Sigmoid colon (tissue), 4 donors: ENCODE results near the gene ZBTB33.

Experiments
- EP300 ChIP-seq, 4 donors: sonication (generic); formaldehyde crosslinking; IDR thresholded peaks; one replicate each; pipeline ENCODE4 v1.6.1; 2017; ENCODE audit warnings: antibody characterized with exemption in 4 of 4
- POLR2A ChIP-seq, 2 donors: fragments of 450-650 bp; IDR thresholded peaks; one replicate each; pipeline ENCODE4 v1.6.1; 2016; ENCODE audit warnings: antibody characterized with exemption in 2 of 2, mild to moderate bottlenecking in 2 of 2, moderate library complexity in 2 of 2
- TF ChIP-seq, protein P1 (sequence below), 4 experiments: fragments of 450-650 bp in 3 of 4; fragments of 200-600 bp in 1 of 4; IDR thresholded peaks; one replicate each; pipeline ENCODE4 v1.5.1; 2016 to 2019; ENCODE audit warnings: antibody characterized with exemption in 4 of 4, mild to moderate bottlenecking in 3 of 4, moderate library complexity in 2 of 4

DNA sequence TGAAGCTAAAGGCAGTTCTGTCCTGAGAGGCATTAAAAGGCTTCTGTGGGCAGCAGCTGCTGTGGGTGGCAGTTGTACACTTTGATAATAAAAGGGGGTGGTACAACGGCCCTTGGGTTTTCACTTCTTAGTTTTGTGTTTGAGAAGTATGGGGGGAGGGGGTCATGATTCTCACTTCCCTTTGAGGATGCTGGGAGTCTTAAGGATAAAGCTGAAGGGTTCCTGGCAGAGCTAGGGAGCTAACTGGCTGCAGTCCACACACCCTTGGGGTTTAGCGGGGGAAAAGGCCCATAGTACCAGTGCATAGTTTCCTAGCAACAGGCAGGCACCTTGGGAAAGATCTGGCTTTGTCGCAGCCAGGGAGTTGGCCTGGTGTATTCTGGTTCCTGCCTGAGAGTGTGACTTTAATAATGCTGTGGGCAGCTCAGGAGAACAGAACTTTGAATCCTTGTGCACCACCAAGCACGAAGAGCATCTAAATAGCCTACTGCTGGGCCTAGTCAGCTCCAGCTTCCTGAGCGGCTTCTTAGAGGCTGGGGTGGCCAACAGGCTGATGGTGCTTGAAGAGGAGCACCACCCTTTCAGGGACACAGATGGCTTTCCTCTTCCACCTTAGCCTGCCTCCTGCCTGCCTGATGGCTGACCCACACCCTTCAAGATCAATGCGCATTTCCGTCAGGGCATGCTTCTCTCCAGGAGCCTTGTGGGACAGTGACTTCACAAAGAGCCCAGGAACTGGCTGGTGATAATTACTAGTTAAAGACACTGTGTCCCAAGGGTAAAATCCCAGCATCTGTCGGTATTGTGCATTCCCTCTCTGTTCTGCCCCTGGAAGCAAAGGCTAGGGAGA is 12.5 kb downstream of the ZBTB33 start:
- TF ChIP-seq, protein P1, sequence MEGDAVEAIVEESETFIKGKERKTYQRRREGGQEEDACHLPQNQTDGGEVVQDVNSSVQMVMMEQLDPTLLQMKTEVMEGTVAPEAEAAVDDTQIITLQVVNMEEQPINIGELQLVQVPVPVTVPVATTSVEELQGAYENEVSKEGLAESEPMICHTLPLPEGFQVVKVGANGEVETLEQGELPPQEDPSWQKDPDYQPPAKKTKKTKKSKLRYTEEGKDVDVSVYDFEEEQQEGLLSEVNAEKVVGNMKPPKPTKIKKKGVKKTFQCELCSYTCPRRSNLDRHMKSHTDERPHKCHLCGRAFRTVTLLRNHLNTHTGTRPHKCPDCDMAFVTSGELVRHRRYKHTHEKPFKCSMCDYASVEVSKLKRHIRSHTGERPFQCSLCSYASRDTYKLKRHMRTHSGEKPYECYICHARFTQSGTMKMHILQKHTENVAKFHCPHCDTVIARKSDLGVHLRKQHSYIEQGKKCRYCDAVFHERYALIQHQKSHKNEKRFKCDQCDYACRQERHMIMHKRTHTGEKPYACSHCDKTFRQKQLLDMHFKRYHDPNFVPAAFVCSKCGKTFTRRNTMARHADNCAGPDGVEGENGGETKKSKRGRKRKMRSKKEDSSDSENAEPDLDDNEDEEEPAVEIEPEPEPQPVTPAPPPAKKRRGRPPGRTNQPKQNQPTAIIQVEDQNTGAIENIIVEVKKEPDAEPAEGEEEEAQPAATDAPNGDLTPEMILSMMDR (IDR thresholded peaks at IDR 0.05): no peak
- TF ChIP-seq EP300 (IDR thresholded peaks at IDR 0.05) (no peak), POLR2A (IDR thresholded peaks at IDR 0.05) (no peak)
